ENCODE data around the gene HIVEP3. TPM values are rescaled to one million over a fixed set of nuclear protein-coding genes. Genes with fewer than 3 reads are reported as not detected.

The HIVEP3 gene
- total RNA-seq, 4 donors from 2014 or later = 4.2 to 6.5 (median 4.7) TPM

GRCh38 chr1:41571041-41571440, 347.7 kb downstream of the HIVEP3 start:
- Histone ChIP-seq H3K4me1 (peaks cover 0 to 9% (median 3%) of the 10 kb centered on the region in 4 donors), H3K27ac (no peak overlapping the region), H3K27me3 (no peaks in the 10 kb centered on the region), H3K9me3 (no peaks in the 10 kb centered on the region), H3K4me3 (no peak overlapping the region), H3K36me3 (no peaks in the 10 kb centered on the region)
- 72 to 84% methylated on average over 3 of the region's 3 CpGs for WGBS, 2 donors
- no peak for DNase-seq (ENCODE audit: low spot score in 2 of 2)
- TF ChIP-seq POLR2A (IDR thresholded peaks at IDR 0.05) (no peak), EP300 (IDR thresholded peaks at IDR 0.05) (no peak)
- TF ChIP-seq, protein P1, sequence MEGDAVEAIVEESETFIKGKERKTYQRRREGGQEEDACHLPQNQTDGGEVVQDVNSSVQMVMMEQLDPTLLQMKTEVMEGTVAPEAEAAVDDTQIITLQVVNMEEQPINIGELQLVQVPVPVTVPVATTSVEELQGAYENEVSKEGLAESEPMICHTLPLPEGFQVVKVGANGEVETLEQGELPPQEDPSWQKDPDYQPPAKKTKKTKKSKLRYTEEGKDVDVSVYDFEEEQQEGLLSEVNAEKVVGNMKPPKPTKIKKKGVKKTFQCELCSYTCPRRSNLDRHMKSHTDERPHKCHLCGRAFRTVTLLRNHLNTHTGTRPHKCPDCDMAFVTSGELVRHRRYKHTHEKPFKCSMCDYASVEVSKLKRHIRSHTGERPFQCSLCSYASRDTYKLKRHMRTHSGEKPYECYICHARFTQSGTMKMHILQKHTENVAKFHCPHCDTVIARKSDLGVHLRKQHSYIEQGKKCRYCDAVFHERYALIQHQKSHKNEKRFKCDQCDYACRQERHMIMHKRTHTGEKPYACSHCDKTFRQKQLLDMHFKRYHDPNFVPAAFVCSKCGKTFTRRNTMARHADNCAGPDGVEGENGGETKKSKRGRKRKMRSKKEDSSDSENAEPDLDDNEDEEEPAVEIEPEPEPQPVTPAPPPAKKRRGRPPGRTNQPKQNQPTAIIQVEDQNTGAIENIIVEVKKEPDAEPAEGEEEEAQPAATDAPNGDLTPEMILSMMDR (IDR thresholded peaks at IDR 0.05) = no peak

DNA sequence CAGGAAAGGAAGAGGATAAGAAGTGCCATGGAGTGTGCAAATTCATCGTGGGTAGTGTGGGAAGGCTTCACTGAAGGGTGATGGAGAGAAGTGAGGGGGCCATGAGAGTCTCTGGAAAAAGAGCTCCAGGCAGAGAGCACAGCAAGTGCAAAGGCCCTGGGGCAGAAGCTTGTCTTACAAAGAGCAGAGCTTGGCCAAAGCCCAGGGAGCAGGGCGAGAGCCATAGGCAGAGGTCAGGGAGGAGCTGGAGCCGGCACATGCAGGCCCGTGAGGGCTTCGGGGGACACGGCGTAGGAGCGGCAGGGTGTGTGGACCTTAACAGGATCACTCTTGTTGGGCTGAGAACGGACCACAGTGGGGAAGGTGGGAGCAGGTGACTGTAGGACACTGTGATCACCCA, 350.5 kb downstream of the HIVEP3 start:
- 95 to 96% methylated on average over 9 of the region's 9 CpGs for WGBS, 2 donors

GRCh38 chr1:41566969-41567368, 351.8 kb downstream of the HIVEP3 start:
- Histone ChIP-seq H3K9me3 (no peaks in the 10 kb centered on the region), H3K36me3 (no peaks in the 10 kb centered on the region), H3K4me3 (no peak overlapping the region), H3K27ac (no peak overlapping the region), H3K27me3 (no peaks in the 10 kb centered on the region), H3K4me1 (no peaks in the 10 kb centered on the region)
- WGBS, 2 donors = 95 to 97% methylated on average over 2 of the region's 2 CpGs
- no peak for DNase-seq (ENCODE audit: low spot score in 2 of 2)
- TF ChIP-seq EP300 (IDR thresholded peaks at IDR 0.05) (no peak), POLR2A (IDR thresholded peaks at IDR 0.05) (no peak)
- TF ChIP-seq, protein P1 (IDR thresholded peaks at IDR 0.05) = no peak

More for the DNA sequence above, 350.5 kb downstream of the HIVEP3 start:
- no peaks in the 10 kb centered on the region for H3K36me3 ChIP-seq
- DNase-seq (ENCODE audit: low spot score in 2 of 2) = no peak
- no peak overlapping the region for H3K4me3 ChIP-seq
- TF ChIP-seq, protein P1 (IDR thresholded peaks at IDR 0.05) = no peak
- TF ChIP-seq EP300 (IDR thresholded peaks at IDR 0.05) (no peak), POLR2A (IDR thresholded peaks at IDR 0.05) (no peak)
- no peak overlapping the region for H3K27ac ChIP-seq
- no peaks in the 10 kb centered on the region for H3K27me3 ChIP-seq
- H3K9me3 ChIP-seq = no peaks in the 10 kb centered on the region
- no peaks in the 10 kb centered on the region for H3K4me1 ChIP-seq

DNA sequence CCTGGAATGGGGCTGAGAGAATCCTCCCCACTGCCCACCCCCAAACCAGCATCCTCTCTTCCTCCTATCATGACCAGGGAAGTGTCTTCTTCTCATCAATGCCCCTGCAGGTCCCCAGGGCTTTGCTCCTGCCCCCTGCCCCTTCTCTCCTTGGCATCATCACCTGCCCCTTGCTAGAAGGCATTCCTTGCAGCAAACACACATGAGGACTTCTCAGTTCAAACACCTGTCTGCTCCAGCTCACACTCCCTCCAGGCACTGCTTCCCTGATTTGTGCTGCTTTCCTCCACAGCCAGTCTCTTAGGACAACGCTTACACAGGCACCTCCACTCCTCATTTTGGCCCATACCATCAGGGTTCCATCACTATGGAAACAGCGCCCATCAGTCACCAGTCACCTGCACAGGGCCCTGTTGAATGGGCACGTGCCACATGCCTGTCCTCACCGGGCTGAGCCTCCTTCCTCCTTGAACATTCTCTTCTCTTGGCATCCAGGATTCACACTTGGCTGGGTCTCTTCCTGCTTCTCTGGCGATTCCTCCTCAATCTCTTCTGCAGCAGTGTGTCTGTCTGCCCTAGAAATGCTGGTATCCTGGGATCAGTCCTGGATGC, 352.3 kb downstream of the HIVEP3 start:
- H3K9me3 ChIP-seq = no peaks in the 10 kb centered on the region
- no peak overlapping the region for H3K27ac ChIP-seq
- 93 to 96% methylated on average over 5 of the region's 5 CpGs for WGBS, 2 donors
- no peak for DNase-seq (ENCODE audit: low spot score in 2 of 2)
- H3K27me3 ChIP-seq = no peaks in the 10 kb centered on the region
- TF ChIP-seq, protein P1 (IDR thresholded peaks at IDR 0.05) = no peak
- TF ChIP-seq EP300 (IDR thresholded peaks at IDR 0.05) (no peak), POLR2A (IDR thresholded peaks at IDR 0.05) (no peak)
- no peaks in the 10 kb centered on the region for H3K36me3 ChIP-seq
- H3K4me3 ChIP-seq = no peak overlapping the region
- H3K4me1 ChIP-seq = no peaks in the 10 kb centered on the region

GRCh38 chr1:41564741-41565475, 353.8 kb downstream of the HIVEP3 start:
- no peak for DNase-seq (ENCODE audit: low spot score in 2 of 2)
- no peak overlapping the region for H3K4me3 ChIP-seq
- no peak overlapping the region for H3K27ac ChIP-seq
- H3K27me3 ChIP-seq = no peaks in the 10 kb centered on the region
- H3K4me1 ChIP-seq = no peaks in the 10 kb centered on the region
- H3K9me3 ChIP-seq = no peaks in the 10 kb centered on the region
- 86 to 87% methylated on average over 9 of the region's 9 CpGs for WGBS, 2 donors
- H3K36me3 ChIP-seq = peaks cover 0 to 8% (median 0%) of the 10 kb centered on the region in 3 donors
- TF ChIP-seq POLR2A (IDR thresholded peaks at IDR 0.05) (no peak), EP300 (IDR thresholded peaks at IDR 0.05) (no peak)
- TF ChIP-seq, protein P1 (IDR thresholded peaks at IDR 0.05) = no peak

Data from tibial nerve (tissue), 4 donors.